H9 (cell line): ENCODE results near the gene PRKCA. TPM values are rescaled to one million over a fixed set of nuclear protein-coding genes. Genes with fewer than 3 reads are reported as not detected.

Source experiments
- DNase-seq: peaks from one replicate; pipeline ENCODE4 v3.0.0-alpha.2; 2017
- H2AFZ ChIP-seq: one replicate; pipeline ENCODE4 v1.6.1; 2013; ENCODE audit warnings: mild to moderate bottlenecking, low read length, control low read depth, moderate library complexity
- H2AK5ac ChIP-seq: 2 replicates; pipeline ENCODE4 v1.6.1; 2013; ENCODE audit warnings: low read length, control low read depth, mixed read lengths; ENCODE audit not compliant: insufficient read length
- H2BK120ac ChIP-seq: one replicate; pipeline ENCODE4 v1.6.1; 2013; ENCODE audit warnings: low read depth, mild to moderate bottlenecking, low read length, control low read depth, inconsistent platforms; ENCODE audit not compliant: poor library complexity, severe bottlenecking
- H2BK12ac ChIP-seq: 2 replicates; pipeline ENCODE4 v1.6.1; 2013; ENCODE audit warnings: low read length, control low read depth, mixed read lengths, low read depth; ENCODE audit not compliant: insufficient read length
- H2BK15ac ChIP-seq: 2 replicates; pipeline ENCODE4 v1.6.1; 2013; ENCODE audit warnings: low read depth, low read length, control low read depth
- H2BK20ac ChIP-seq: one replicate; pipeline ENCODE4 v1.6.1; 2013; ENCODE audit warnings: low read depth, mild to moderate bottlenecking, low read length, control low read depth, inconsistent platforms; ENCODE audit not compliant: poor library complexity, severe bottlenecking
- H2BK5ac ChIP-seq: 2 replicates; pipeline ENCODE4 v1.6.1; 2013; ENCODE audit warnings: low read length, control low read depth, mixed read lengths; ENCODE audit not compliant: insufficient read length
- H3K14ac ChIP-seq: 2 replicates; pipeline ENCODE4 v1.6.1; 2013; ENCODE audit warnings: low read length, control low read depth; ENCODE audit not compliant: insufficient read depth
- H3K18ac ChIP-seq: 2 replicates; pipeline ENCODE4 v1.6.1; 2013; ENCODE audit warnings: low read depth, mild to moderate bottlenecking, mixed read lengths, low read length, control low read depth; ENCODE audit not compliant: insufficient read length
- H3K23ac ChIP-seq: 2 replicates; pipeline ENCODE4 v1.6.1; 2013; ENCODE audit warnings: low read length, control low read depth, mixed read lengths, low read depth; ENCODE audit not compliant: insufficient read length
- H3K23me2 ChIP-seq: 2 replicates; pipeline ENCODE4 v1.6.1; 2013; ENCODE audit warnings: low read depth, mild to moderate bottlenecking, mixed read lengths, low read length, control low read depth; ENCODE audit not compliant: insufficient read length, poor library complexity, severe bottlenecking
- H3K27ac ChIP-seq: 2 replicates; pipeline ENCODE4 v1.5.1; 2013; ENCODE audit warnings: low read length, control low read depth, mixed read lengths, low read depth; ENCODE audit not compliant: insufficient read length
- H3K27me3 ChIP-seq: 2 replicates; pipeline ENCODE4 v1.6.1; 2013; ENCODE audit warnings: low read length, control low read depth, inconsistent platforms; ENCODE audit not compliant: insufficient read depth
- H3K4ac ChIP-seq: 2 replicates; pipeline ENCODE4 v1.6.1; 2013; ENCODE audit warnings: low read depth, mild to moderate bottlenecking, control low read depth, inconsistent platforms, low read length, moderate library complexity
- H3K4me1 ChIP-seq: 2 replicates; pipeline ENCODE4 v1.6.1; 2013; ENCODE audit warnings: low read length, control low read depth, inconsistent platforms; ENCODE audit not compliant: insufficient read depth
- H3K4me2 ChIP-seq: 2 replicates; pipeline ENCODE4 v1.6.1; 2013; ENCODE audit warnings: low read length, control low read depth, mixed read lengths; ENCODE audit not compliant: insufficient read length, insufficient read depth
- H3K56ac ChIP-seq: 2 replicates; pipeline ENCODE4 v1.6.1; 2013; ENCODE audit warnings: low read depth, mild to moderate bottlenecking, mixed read lengths, low read length, control low read depth; ENCODE audit not compliant: insufficient read length
- H3K79me1 ChIP-seq: 2 replicates; pipeline ENCODE4 v1.6.1; 2013; ENCODE audit warnings: low read depth, mild to moderate bottlenecking, moderate library complexity, low read length, control low read depth, inconsistent platforms; ENCODE audit not compliant: insufficient read depth, poor library complexity, severe bottlenecking
- H3K79me2 ChIP-seq: 2 replicates; pipeline ENCODE4 v1.6.1; 2013; ENCODE audit warnings: low read length, control low read depth, inconsistent platforms; ENCODE audit not compliant: insufficient read depth
- H3K9ac ChIP-seq: 2 replicates; pipeline ENCODE4 v1.6.1; 2013; ENCODE audit warnings: low read length, control low read depth, mixed read lengths; ENCODE audit not compliant: insufficient read length; ENCODE audit errors: extremely low read depth
- H3K9me3 ChIP-seq: one replicate; pipeline ENCODE4 v1.6.1; 2013; ENCODE audit warnings: low read depth, low read length, inconsistent platforms; ENCODE audit not compliant: control insufficient read depth
- H3T11ph ChIP-seq: one replicate; pipeline ENCODE4 v1.6.1; 2013; ENCODE audit warnings: mild to moderate bottlenecking, low read length, control low read depth, inconsistent platforms
- H4K20me1 ChIP-seq: one replicate; pipeline ENCODE4 v1.6.1; 2013; ENCODE audit not compliant: control insufficient read depth, insufficient read length, insufficient read depth
- H4K5ac ChIP-seq: 2 replicates; pipeline ENCODE4 v1.6.1; 2013; ENCODE audit warnings: low read depth, mild to moderate bottlenecking, mixed read lengths, low read length, control low read depth; ENCODE audit not compliant: insufficient read length
- H4K8ac ChIP-seq: replicated peaks from 2 replicates; pipeline ENCODE4 v1.6.1; 2013; ENCODE audit warnings: low read length, control low read depth, mixed read lengths, low read depth; ENCODE audit not compliant: insufficient read length
- H4K91ac ChIP-seq: 2 replicates; pipeline ENCODE4 v1.6.1; 2013; ENCODE audit warnings: low read depth, mild to moderate bottlenecking, moderate library complexity, mixed read lengths, low read length, control low read depth; ENCODE audit not compliant: insufficient read length
- H3K27ac Mint-ChIP-seq, 3 experiments: 2 replicates in 2 of 3; 3 replicates in 1 of 3; pipeline ENCODE4 v1.8.0; 2020 to 2021; ENCODE audit warnings: mixed read lengths in 3 of 3, mild to moderate bottlenecking in 1 of 3, moderate library complexity in 1 of 3
- H3K27me3 Mint-ChIP-seq: 2 replicates; pipeline ENCODE4 v1.8.0; 2021; ENCODE audit warnings: low read depth, mild to moderate bottlenecking, moderate library complexity, mixed read lengths
- H3K36me3 Mint-ChIP-seq, 3 experiments: 2 replicates in 2 of 3; 3 replicates in 1 of 3; pipeline ENCODE4 v1.8.0; 2020 to 2021; ENCODE audit warnings: low read depth in 3 of 3, mixed read lengths in 3 of 3; ENCODE audit not compliant: insufficient read depth in 1 of 3
- H3K4me1 Mint-ChIP-seq, 2 experiments: 2 replicates each; pipeline ENCODE4 v1.8.0; 2020; ENCODE audit warnings: mixed read lengths in 2 of 2
- H3K4me3 Mint-ChIP-seq, 2 experiments: 2 replicates in 1 of 2; 3 replicates in 1 of 2; pipeline ENCODE4 v1.8.0; 2020 to 2021; ENCODE audit warnings: mild to moderate bottlenecking in 2 of 2, mixed read lengths in 2 of 2, moderate library complexity in 1 of 2
- H3K9me3 Mint-ChIP-seq, 2 experiments: 2 replicates in 1 of 2; 3 replicates in 1 of 2; pipeline ENCODE4 v1.8.0; 2020; ENCODE audit warnings: mild to moderate bottlenecking in 2 of 2, mixed read lengths in 2 of 2, moderate library complexity in 1 of 2
- CTCF ChIP-seq: fragments of 200-600 bp; sonication (generic); conservative IDR thresholded peaks from 3 replicates; pipeline ENCODE4 v1.8.0; 2021; ENCODE audit warnings: antibody characterized with exemption, mild to moderate bottlenecking
- WGBS: extraction: QIAGEN DNeasy Blood & Tissue Kit; methylation state at CpG from one replicate; pipeline ENCODE4 v1.1.7; 2013; ENCODE audit warnings: missing lambda C conversion rate, low lambda C conversion rate, mixed read lengths; ENCODE audit not compliant: insufficient read length; ENCODE audit errors: extremely low coverage; 5-methylcytosine and 5-hydroxymethylcytosine counted together
- total RNA-seq: library from RNA; stranded (reverse); gene quantifications from 2 replicates; pipeline ENCODE4 v1.2.1, GENCODE V29; 2021

PRKCA gene
- total RNA-seq, 1 experiment from 2014 or later, result 10.5 TPM

GRCh38 chr17:66306446-66306845 lies 4.0 kb downstream of the PRKCA start:
- no peaks in the 10 kb centered on the region; the same call in 1 of the 2 replicates for H3K27me3 ChIP-seq
- no peak for DNase-seq
- H3K18ac ChIP-seq, result no peak overlapping the region
- H2AK5ac ChIP-seq, result no peak overlapping the region
- Mint-ChIP-seq H3K4me3 (no peak overlapping the region), H3K27me3 (peaks cover 14% of the 10 kb centered on the region), H3K36me3 (peaks cover 3 to 4% (median 4%) of the 10 kb centered on the region in 3 experiments; a peak in 4 of 7 replicates), H3K27ac (no peak overlapping the region), H3K9me3 (peaks cover 0 to 3% of the 10 kb centered on the region in 2 experiments; a peak in 3 of 5 replicates), H3K4me1 (peaks cover 49 to 51% of the 10 kb centered on the region in 2 experiments)
- H2BK5ac ChIP-seq, result no peak overlapping the region
- H4K20me1 ChIP-seq, result no peaks in the 10 kb centered on the region
- H3K4me1 ChIP-seq, result peaks cover 1% of the 10 kb centered on the region; the same call in 1 of the 2 replicates
- no peak overlapping the region for H3K27ac ChIP-seq
- H3K23ac ChIP-seq, result no peak overlapping the region
- H3K4me2 ChIP-seq, result no peak overlapping the region
- H2BK20ac ChIP-seq, result no peak overlapping the region
- H2BK120ac ChIP-seq, result no peak overlapping the region
- no peaks in the 10 kb centered on the region for H3K79me1 ChIP-seq
- no peak overlapping the region for H2BK15ac ChIP-seq
- H3K79me2 ChIP-seq, result no peaks in the 10 kb centered on the region
- no peak overlapping the region for H4K8ac ChIP-seq
- no peak overlapping the region for H3T11ph ChIP-seq
- peaks cover 13% of the 10 kb centered on the region for H3K23me2 ChIP-seq
- H3K14ac ChIP-seq, result no peak overlapping the region
- H4K91ac ChIP-seq, result no peak overlapping the region
- no peak overlapping the region for H2BK12ac ChIP-seq
- H3K4ac ChIP-seq, result no peak overlapping the region
- H3K9me3 ChIP-seq, result no peaks in the 10 kb centered on the region
- WGBS, result no CpG with 5 or more reads among the region's 5 CpGs
- no peak overlapping the region for H4K5ac ChIP-seq
- TF ChIP-seq CTCF, result no peak
- H2AFZ ChIP-seq, result no peak overlapping the region
- H3K9ac ChIP-seq, result no peak overlapping the region
- H3K56ac ChIP-seq, result no peak overlapping the region
